Esophagus (tissue), 2 donors: ENCODE data around the gene MAML2. TPM values are rescaled to one million over a fixed set of nuclear protein-coding genes. Genes with fewer than 3 reads are reported as not detected.

Experiments
- H3K27ac ChIP-seq, 2 donors: one replicate each; pipeline ENCODE4 v1.5.1; 2013; ENCODE audit warnings: low read depth in 2 of 2, mild to moderate bottlenecking in 2 of 2, inconsistent platforms in 1 of 2, low read length in 1 of 2, moderate library complexity in 1 of 2
- H3K27me3 ChIP-seq, 2 donors: one replicate each; pipeline ENCODE4 v1.6.1; 2013; ENCODE audit warnings: low read length in 2 of 2, control low read depth in 1 of 2, mild to moderate bottlenecking in 1 of 2; ENCODE audit not compliant: insufficient read depth in 2 of 2, control insufficient read depth in 1 of 2
- H3K36me3 ChIP-seq, 2 donors: one replicate each; pipeline ENCODE4 v1.6.1; 2013; ENCODE audit warnings: low read length in 1 of 2; ENCODE audit not compliant: control insufficient read depth in 2 of 2, insufficient read depth in 2 of 2
- H3K4me1 ChIP-seq, 2 donors: one replicate each; pipeline ENCODE4 v1.6.1; 2013; ENCODE audit warnings: low read length in 1 of 2; ENCODE audit not compliant: control insufficient read depth in 2 of 2, insufficient read depth in 2 of 2
- H3K4me3 ChIP-seq, 2 donors: one replicate each; pipeline ENCODE4 v1.5.1; 2013; ENCODE audit warnings: low read length in 2 of 2, mild to moderate bottlenecking in 2 of 2, low read depth in 1 of 2, moderate library complexity in 1 of 2
- H3K9me3 ChIP-seq, 2 donors: one replicate each; pipeline ENCODE4 v1.6.1; 2013; ENCODE audit warnings: mild to moderate bottlenecking in 2 of 2, low read depth in 1 of 2, low read length in 1 of 2, moderate library complexity in 1 of 2; ENCODE audit not compliant: control insufficient read depth in 2 of 2, insufficient read depth in 1 of 2
- WGBS, 2 donors: extraction: QIAGEN DNeasy Blood & Tissue Kit; methylation state at CpG; one replicate each; pipeline ENCODE4 v1.1.7; 2013; 5-methylcytosine and 5-hydroxymethylcytosine counted together
- polyA plus RNA-seq, 2 donors: library from polyadenylated mRNA; stranded (reverse); fragments of 200-250 nt; gene quantifications; one replicate each; pipeline ENCODE4 v1.2.3, GENCODE V29; 2013
- donor health status: healthy with polysubstance abuse.
- donor health status: Bipolar disorder and iron deficiency.

MAML2 gene
- polyA plus RNA-seq, 2 donors, result 1.9 to 2.0 TPM

DNA sequence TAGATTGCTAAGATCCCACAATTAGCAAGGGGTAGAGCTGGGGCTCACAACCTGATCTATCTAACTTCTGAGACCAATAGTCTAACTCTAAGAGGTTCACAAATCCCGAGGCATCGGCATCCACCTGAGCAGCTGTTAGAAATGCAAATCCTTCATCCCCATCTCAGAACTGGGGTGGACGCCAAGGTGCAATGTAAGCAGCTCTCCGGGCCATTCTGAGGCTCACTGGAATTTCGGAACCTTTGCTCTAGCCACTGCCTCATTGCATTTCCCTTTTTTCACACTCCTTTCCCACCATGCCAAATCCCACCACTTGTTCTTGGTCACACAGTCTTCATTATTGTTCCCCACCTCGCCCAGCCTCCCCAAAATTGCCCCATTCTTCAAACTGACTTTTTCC is 29.8 kb downstream of the MAML2 start:
- H3K4me3 ChIP-seq, result no peak overlapping the region
- no peak overlapping the region for H3K27ac ChIP-seq
- no peaks in the 10 kb centered on the region for H3K9me3 ChIP-seq
- 87% methylated on average over 6 of the region's 6 CpGs for WGBS, 2 donors
- H3K27me3 ChIP-seq, result no peaks in the 10 kb centered on the region
- peaks cover 2 to 9% of the 10 kb centered on the region in 2 donors for H3K4me1 ChIP-seq
- no peaks in the 10 kb centered on the region for H3K36me3 ChIP-seq

- Histone ChIP-seq H3K36me3 (no peaks in the 10 kb centered on the region), H3K4me1 (peaks cover 2 to 4% of the 10 kb centered on the region in 2 donors), H3K4me3 (no peak overlapping the region), H3K27me3 (no peaks in the 10 kb centered on the region), H3K27ac (peak overlapping the region in 1 of 2 donors; percentile 44), H3K9me3 (no peaks in the 10 kb centered on the region)
- 34 to 45% methylated on average over 2 of the region's 2 CpGs for WGBS, 2 donors
These were observed 31.9 kb downstream of the MAML2 start for GRCh38 chr11:96311120-96311568.

- H3K27ac ChIP-seq, result no peak overlapping the region
- 70 to 77% methylated on average over 1 of the region's 1 CpG for WGBS, 2 donors
These were observed 32.8 kb downstream of the MAML2 start for GRCh38 chr11:96310236-96310635.

DNA sequence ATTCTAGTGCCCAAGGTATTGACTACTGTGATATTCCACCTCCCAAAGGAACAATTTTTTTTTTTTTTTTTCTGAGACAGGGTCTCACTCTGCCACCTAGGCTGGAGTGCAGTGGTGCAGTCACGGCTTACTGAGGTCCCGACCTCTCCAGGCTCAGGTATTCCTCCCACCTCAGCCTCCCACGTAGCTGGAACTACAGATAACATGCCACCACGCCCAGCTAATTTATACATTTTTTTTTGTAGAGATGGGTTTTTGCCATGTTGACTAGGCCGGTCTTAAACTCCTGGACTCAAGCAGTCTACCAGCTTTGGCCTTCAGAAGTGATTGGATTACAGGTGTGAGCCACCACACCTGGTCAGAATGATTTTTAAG is 33.4 kb downstream of the MAML2 start:
- Histone ChIP-seq H3K4me3 (no peak overlapping the region), H3K4me1 (peaks cover under 1 to 2% of the 10 kb centered on the region in 2 donors), H3K27ac (peak overlapping the region in 1 of 2 donors; percentile 34), H3K9me3 (no peaks in the 10 kb centered on the region), H3K27me3 (no peaks in the 10 kb centered on the region), H3K36me3 (no peaks in the 10 kb centered on the region)
- 62 to 71% methylated on average over 5 of the region's 5 CpGs for WGBS, 2 donors

More at GRCh38 chr11:96310236-96310635, 32.8 kb downstream of the MAML2 start:
- Histone ChIP-seq H3K4me1 (peaks cover 2% of the 10 kb centered on the region in 2 donors), H3K27me3 (no peaks in the 10 kb centered on the region), H3K36me3 (no peaks in the 10 kb centered on the region), H3K4me3 (no peak overlapping the region), H3K9me3 (no peaks in the 10 kb centered on the region)

GRCh38 chr11:96309016-96309642 is 33.9 kb downstream of the MAML2 start:
- H3K9me3 ChIP-seq, result no peaks in the 10 kb centered on the region
- H3K27me3 ChIP-seq, result no peaks in the 10 kb centered on the region
- H3K36me3 ChIP-seq, result no peaks in the 10 kb centered on the region
- peaks cover 0 to 2% of the 10 kb centered on the region in 2 donors for H3K4me1 ChIP-seq
- WGBS, 2 donors, result 69 to 77% methylated on average over 2 of the region's 2 CpGs
- peak overlapping the region in 1 of 2 donors; percentile 34 for H3K27ac ChIP-seq
- no peak overlapping the region for H3K4me3 ChIP-seq

- H3K4me3 ChIP-seq, result peak overlapping the region in 1 of 2 donors; percentile 8
- 30 to 37% methylated on average over 3 of the region's 3 CpGs for WGBS, 2 donors
- no peaks in the 10 kb centered on the region for H3K9me3 ChIP-seq
- no peaks in the 10 kb centered on the region for H3K4me1 ChIP-seq
- peak overlapping the region; percentile 85 to 93 for H3K27ac ChIP-seq
- no peaks in the 10 kb centered on the region for H3K27me3 ChIP-seq
- H3K36me3 ChIP-seq, result no peaks in the 10 kb centered on the region
These were observed 35.2 kb downstream of the MAML2 start for GRCh38 chr11:96307776-96308140.

DNA sequence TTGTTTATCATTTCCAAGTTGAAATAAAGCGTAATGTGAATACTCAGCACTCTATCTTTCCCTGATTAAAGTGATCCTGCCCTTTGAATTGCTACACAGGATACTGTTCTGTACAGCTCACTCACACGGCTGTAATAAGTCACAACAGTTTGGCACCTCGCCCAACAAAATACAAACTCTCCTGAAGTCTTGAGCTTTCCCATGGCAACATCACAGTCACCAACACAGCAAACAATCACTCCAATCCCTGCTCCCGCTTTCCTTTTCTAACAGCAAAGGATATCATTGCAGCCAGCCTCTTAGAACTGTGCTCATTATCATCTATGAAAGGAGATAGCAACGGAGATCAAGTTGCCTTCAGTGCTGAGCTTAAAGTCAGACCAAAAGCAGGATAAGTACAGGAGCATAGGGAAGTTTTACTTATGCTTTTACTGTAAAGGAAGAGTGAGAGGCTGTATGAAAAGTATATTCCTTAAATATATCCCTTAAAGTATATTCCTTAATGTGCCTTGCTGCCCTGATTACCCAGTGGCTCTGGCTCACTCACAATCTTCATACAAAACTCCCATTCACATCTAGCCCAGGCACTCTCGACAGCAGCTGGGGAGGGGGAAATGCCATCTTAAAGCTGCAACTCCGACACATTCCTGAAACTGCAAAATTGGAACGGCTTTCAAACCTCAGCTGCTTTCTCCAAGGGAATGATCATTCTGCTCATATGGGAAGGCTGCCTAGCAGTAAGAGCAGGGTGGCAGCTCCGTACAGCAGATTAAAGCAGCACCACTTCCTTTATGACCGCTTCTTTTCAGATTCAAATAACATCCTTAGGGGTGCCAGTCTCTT is 35.8 kb downstream of the MAML2 start:
- Histone ChIP-seq H3K36me3 (no peaks in the 10 kb centered on the region), H3K27ac (peak overlapping the region; percentile 85 to 93), H3K9me3 (no peaks in the 10 kb centered on the region), H3K4me1 (peaks cover 0 to 2% of the 10 kb centered on the region in 2 donors), H3K4me3 (peak overlapping the region in 1 of 2 donors; percentile 8), H3K27me3 (no peaks in the 10 kb centered on the region)
- WGBS, 2 donors, result 14% methylated on average over 10 of the region's 10 CpGs

DNA sequence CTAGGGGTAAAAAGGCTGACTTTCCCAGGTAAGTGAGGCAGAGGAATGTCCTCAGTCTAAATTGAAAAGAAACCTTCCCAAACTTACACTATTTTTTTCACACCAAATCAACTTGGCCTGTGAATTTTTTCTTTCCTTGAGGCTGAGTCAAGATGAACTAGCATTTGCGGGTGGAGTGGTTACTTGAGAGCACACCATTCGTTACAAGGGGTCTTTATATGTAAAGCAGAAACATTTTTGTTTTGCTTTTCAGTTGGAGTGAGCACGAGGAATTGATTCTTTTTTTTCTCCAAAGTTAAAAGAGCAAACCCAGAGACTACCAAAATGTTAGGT is 36.4 kb downstream of the MAML2 start:
- H3K4me3 ChIP-seq, result no peak overlapping the region
- peaks cover 0 to 2% of the 10 kb centered on the region in 2 donors for H3K4me1 ChIP-seq
- no peaks in the 10 kb centered on the region for H3K27me3 ChIP-seq
- no peaks in the 10 kb centered on the region for H3K36me3 ChIP-seq
- no peaks in the 10 kb centered on the region for H3K9me3 ChIP-seq
- H3K27ac ChIP-seq, result peak overlapping the region; percentile 48 to 85
- WGBS, 2 donors, result 13 to 18% methylated on average over 3 of the region's 3 CpGs

- H3K36me3 ChIP-seq, result no peaks in the 10 kb centered on the region
- peaks cover 0 to 2% of the 10 kb centered on the region in 2 donors for H3K4me1 ChIP-seq
- peak overlapping the region in 1 of 2 donors; percentile 85 for H3K27ac ChIP-seq
- H3K27me3 ChIP-seq, result no peaks in the 10 kb centered on the region
- no peaks in the 10 kb centered on the region for H3K9me3 ChIP-seq
- no peak overlapping the region for H3K4me3 ChIP-seq
- WGBS, 2 donors, result 67 to 68% methylated on average over 1 of the region's 1 CpG
These were observed 36.9 kb downstream of the MAML2 start for GRCh38 chr11:96306071-96306470.
